A549 (cell line): ENCODE data around the gene DNAH5.

Experiments used
- BHLHE40 ChIP-seq: IDR thresholded peaks from 2 replicates; pipeline ENCODE4 v1.6.1; 2012; ENCODE audit warnings: low read depth, low read length, inconsistent platforms
- POLR2A ChIP-seq: IDR thresholded peaks from 2 replicates; pipeline ENCODE4 v1.6.1; 2012; ENCODE audit warnings: mild to moderate bottlenecking, low read length

DNA sequence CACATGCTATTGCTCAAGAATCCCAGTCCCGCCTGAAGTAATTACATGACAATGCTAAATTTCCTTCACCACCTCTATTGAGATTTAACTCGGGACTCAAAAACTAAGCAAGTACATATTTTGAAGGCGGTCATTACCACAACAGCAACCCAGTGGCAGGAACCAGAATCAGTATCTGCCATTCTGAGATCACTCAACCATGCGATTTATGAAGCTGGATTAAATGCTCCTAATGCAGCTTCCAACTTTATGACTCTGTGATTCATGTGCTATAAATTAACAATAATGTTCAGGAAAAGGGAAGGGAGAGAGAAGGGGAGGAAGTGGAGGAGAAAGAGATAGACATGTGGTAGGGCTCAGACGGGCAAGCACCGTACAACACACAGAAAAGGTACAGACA, 194.7 kb downstream of the DNAH5 start:
- TF ChIP-seq BHLHE40 (no peak), POLR2A (no peak)
